HepG2 (cell line): Measurements from ENCODE around the gene E2F1. TPM values are rescaled to one million over a fixed set of nuclear protein-coding genes. Genes with fewer than 3 reads are reported as not detected.

Experiments used
- ATF2 ChIP-seq: sonication (generic); formaldehyde crosslinking; IDR thresholded peaks from 2 replicates; pipeline ENCODE4 v1.4.0; 2020; ENCODE audit warnings: missing genetic modification reagents
- BRD4 ChIP-seq: sonication (generic); formaldehyde crosslinking; IDR thresholded peaks from 2 replicates; pipeline ENCODE4 v1.4.0; 2020; ENCODE audit warnings: missing genetic modification reagents
- BRF2 ChIP-seq: sonication (generic); formaldehyde crosslinking; IDR thresholded peaks from 2 replicates; pipeline ENCODE4 v1.8.1; 2022; ENCODE audit warnings: mild to moderate bottlenecking, missing genetic modification reagents
- CBX5 ChIP-seq: sonication (generic); formaldehyde crosslinking; IDR thresholded peaks from 2 replicates; pipeline ENCODE4 v1.4.0; 2020; ENCODE audit warnings: missing genetic modification reagents, borderline replicate concordance
- CREB1 ChIP-seq, 2 experiments: fragments of 450-650 bp in 1 of 2; IDR thresholded peaks; 2 replicates each; pipeline ENCODE4 v1.6.1; 2016 to 2017; ENCODE audit warnings: control low read depth in 1 of 2, mild to moderate bottlenecking in 1 of 2, missing compliant biosample characterization in 1 of 2, missing genetic modification characterization in 1 of 2
- CREM ChIP-seq, 2 experiments: sonication (generic) in 1 of 2; formaldehyde crosslinking in 1 of 2; IDR thresholded peaks; 2 replicates each; pipeline versions ENCODE4 v1.4.0 to v1.6.1; 2016 to 2020; ENCODE audit warnings: antibody characterized with exemption in 1 of 2, mild to moderate bottlenecking in 1 of 2, missing genetic modification reagents in 1 of 2
- DPF2 ChIP-seq: sonication (generic); formaldehyde crosslinking; IDR thresholded peaks from 2 replicates; pipeline ENCODE4 v1.4.0; 2020; ENCODE audit warnings: mild to moderate bottlenecking, low read depth, missing genetic modification reagents, borderline replicate concordance
- EED ChIP-seq: sonication (generic); formaldehyde crosslinking; IDR thresholded peaks from 2 replicates; pipeline ENCODE4 v1.5.0; 2020; ENCODE audit warnings: mild to moderate bottlenecking, missing genetic modification reagents
- GATAD2A ChIP-seq: IDR thresholded peaks from 2 replicates; pipeline ENCODE4 v1.6.1; 2016
- MEIS2 ChIP-seq: sonication (generic); formaldehyde crosslinking; IDR thresholded peaks from 2 replicates; pipeline ENCODE4 v1.9.0; 2021; ENCODE audit warnings: mild to moderate bottlenecking, missing genetic modification reagents
- PHB2 ChIP-seq: fragments of 450-650 bp; IDR thresholded peaks from 2 replicates; pipeline ENCODE4 v1.6.1; 2018; ENCODE audit not compliant: partially characterized antibody
- PHF8 ChIP-seq: sonication (generic); formaldehyde crosslinking; IDR thresholded peaks from 2 replicates; pipeline ENCODE4 v1.5.0; 2020; ENCODE audit warnings: missing genetic modification reagents
- POLR2AphosphoS2 ChIP-seq: IDR thresholded peaks from 2 replicates; pipeline ENCODE4 v1.6.1; 2011; ENCODE audit warnings: low read depth, low read length, improper control_type of control experiment
- RFX1 ChIP-seq: fragments of 450-650 bp; IDR thresholded peaks from 2 replicates; pipeline ENCODE4 v1.6.1; 2017
- TCF12 ChIP-seq, 2 experiments: fragments of 450-650 bp in 1 of 2; sonication (generic) in 1 of 2; formaldehyde crosslinking in 1 of 2; IDR thresholded peaks; 2 replicates each; pipeline versions ENCODE4 v1.6.1 to v1.8.0; 2017 to 2022; ENCODE audit warnings: antibody characterized with exemption in 1 of 2, mild to moderate bottlenecking in 1 of 2, missing genetic modification reagents in 1 of 2, moderate library complexity in 1 of 2
- ZBTB1 ChIP-seq: sonication (generic); formaldehyde crosslinking; IDR thresholded peaks from 2 replicates; pipeline ENCODE4 v1.4.0; 2020; ENCODE audit warnings: missing genetic modification reagents, borderline replicate concordance
- ZBTB39 ChIP-seq: sonication (generic); formaldehyde crosslinking; IDR thresholded peaks from 2 replicates; pipeline ENCODE4 v1.5.0; 2020; ENCODE audit warnings: missing genetic modification reagents
- ZFP1 ChIP-seq: IDR thresholded peaks from 2 replicates; pipeline ENCODE4 v1.6.1; 2016
- ZNF205 ChIP-seq: IDR thresholded peaks from 2 replicates; pipeline ENCODE4 v1.6.1; 2018; ENCODE audit warnings: missing biosample characterization, missing genetic modification reagents
- ZNF280B ChIP-seq: sonication (generic); formaldehyde crosslinking; IDR thresholded peaks from 2 replicates; pipeline ENCODE4 v1.5.0; 2020; ENCODE audit warnings: missing genetic modification reagents, mild to moderate bottlenecking, borderline replicate concordance
- ZNF552 ChIP-seq: sonication (generic); formaldehyde crosslinking; IDR thresholded peaks from 2 replicates; pipeline ENCODE4 v1.9.0; 2022; ENCODE audit warnings: missing genetic modification reagents, mild to moderate bottlenecking, borderline replicate concordance
- ZNF607 ChIP-seq: sonication (generic); formaldehyde crosslinking; IDR thresholded peaks from 2 replicates; pipeline ENCODE4 v1.5.1; 2020; ENCODE audit warnings: missing genetic modification reagents, mild to moderate bottlenecking, borderline replicate concordance
- ZNF615 ChIP-seq: sonication (generic); formaldehyde crosslinking; IDR thresholded peaks from 2 replicates; pipeline ENCODE4 v1.5.0; 2020; ENCODE audit warnings: mild to moderate bottlenecking, missing genetic modification reagents, borderline replicate concordance
- ZNF772 ChIP-seq: sonication (generic); formaldehyde crosslinking; IDR thresholded peaks from 2 replicates; pipeline ENCODE4 v1.5.0; 2020; ENCODE audit warnings: mild to moderate bottlenecking, missing genetic modification reagents
- ZSCAN25 ChIP-seq: sonication (generic); formaldehyde crosslinking; IDR thresholded peaks from 2 replicates; pipeline ENCODE4 v1.8.0; 2022; ENCODE audit warnings: mild to moderate bottlenecking, missing genetic modification reagents
- polyA plus RNA-seq, 8 experiments: library from polyadenylated mRNA; depleted of rRNA in 3 of 8; stranded (reverse) in 7 of 8; unstranded in 1 of 8; fragments of >200 nt; fragmentation: Illumina TruSeq in 4 of 8; extraction: Trizol in 4 of 8; gene quantifications; 2 replicates each; pipeline versions ENCODE4 v1.2.1 to v1.2.3, GENCODE V29; 2011 to 2016; ENCODE audit warnings: low read depth in 4 of 8, missing spikeins in 1 of 8, mixed read lengths in 1 of 8; ENCODE audit not compliant: insufficient read depth in 1 of 8
- total RNA-seq, 5 experiments: library from RNA; depleted of rRNA; stranded (reverse); fragments of >200 nt; fragmentation: Illumina TruSeq; extraction: Trizol; gene quantifications; 2 replicates each; pipeline ENCODE4 v1.2.3, GENCODE V29; 2016; ENCODE audit warnings: low read depth in 1 of 5

The E2F1 gene
- total and polyA plus RNA-seq, 2 of the 13 experiments (the other 11 are each of a cell fraction or from before 2014, with no cell fraction given), result 25.5 to 39.4 TPM

GRCh38 chr20:33653218-33653899 is 32.8 kb downstream of the E2F1 start (continued):
- TF ChIP-seq ZBTB39 (no peak; the same call in 1 of the 2 replicates), GATAD2A (peak; percentile 59; the same call in 1 of the 2 replicates), ZNF607 (CRISPR knock-in tag) (no peak), CBX5 (CRISPR knock-in tag) (peak; percentile 25; the same call in 1 of the 2 replicates), POLR2AphosphoS2 (peak; percentile 69; the same call in 1 of the 2 replicates), ZNF615 (no peak), ZNF772 (CRISPR knock-in tag) (0 out of 2 replicates have a peak, but pooled peaks have one; percentile 52), ZNF280B (peak; percentile 84; the same call in 1 of the 2 replicates), RFX1 (no peak), ATF2 (CRISPR knock-in tag) (peak; percentile 41; the same call in 1 of the 2 replicates), TCF12 (IDR thresholded peaks at IDR 0.05) (no peak), TCF12 (CRISPR knock-in tag; IDR thresholded peaks at IDR 0.05) (no peak), BRF2 (CRISPR knock-in tag) (no peak), CREM (IDR thresholded peaks at IDR 0.05) (no peak), CREM (CRISPR knock-in tag; IDR thresholded peaks at IDR 0.05) (no peak), PHB2 (no peak), CREB1 (IDR thresholded peaks at IDR 0.05) (no peak), CREB1 (CRISPR knock-in tag; IDR thresholded peaks at IDR 0.05) (no peak), BRD4 (no peak), ZBTB1 (CRISPR knock-in tag) (no peak), ZNF205 (CRISPR knock-in tag) (no peak), ZNF552 (CRISPR knock-in tag) (no peak), PHF8 (CRISPR knock-in tag) (no peak), ZFP1 (CRISPR knock-in tag) (no peak; the same call in 1 of the 2 replicates), ZSCAN25 (CRISPR knock-in tag) (no peak), EED (CRISPR knock-in tag) (peak; percentile 45; the same call in 1 of the 2 replicates), DPF2 (CRISPR knock-in tag) (no peak), MEIS2 (CRISPR knock-in tag) (no peak; the same call in 1 of the 2 replicates)
